Gastrocnemius medialis (tissue), 4 donors: Measurements from ENCODE around the gene USP17L25.
"Not testable (repeated sequence)": the region's sequence is repeated elsewhere in the genome, so short reads cannot be mapped to it uniquely, and the experiment has no call there.

ENCODE experiments used
- POLR2A ChIP-seq, 2 donors: fragments of 450-650 bp; IDR thresholded peaks; one replicate each; pipeline ENCODE4 v1.6.1; 2017; ENCODE audit warnings: antibody characterized with exemption in 2 of 2, mild to moderate bottlenecking in 2 of 2, moderate library complexity in 2 of 2
- TF ChIP-seq, protein P1 (sequence below), 5 experiments: fragments of 450-650 bp in 3 of 5; fragments of 200-600 bp in 2 of 5; sonication (generic) in 2 of 5; IDR thresholded peaks in 4 of 5; conservative IDR thresholded peaks in 1 of 5; 1 replicate in 4 of 5; 2 replicates in 1 of 5; pipeline ENCODE4 v1.5.1; 2016 to 2019; ENCODE audit warnings: antibody characterized with exemption in 5 of 5, mild to moderate bottlenecking in 3 of 5, moderate library complexity in 3 of 5

DNA sequence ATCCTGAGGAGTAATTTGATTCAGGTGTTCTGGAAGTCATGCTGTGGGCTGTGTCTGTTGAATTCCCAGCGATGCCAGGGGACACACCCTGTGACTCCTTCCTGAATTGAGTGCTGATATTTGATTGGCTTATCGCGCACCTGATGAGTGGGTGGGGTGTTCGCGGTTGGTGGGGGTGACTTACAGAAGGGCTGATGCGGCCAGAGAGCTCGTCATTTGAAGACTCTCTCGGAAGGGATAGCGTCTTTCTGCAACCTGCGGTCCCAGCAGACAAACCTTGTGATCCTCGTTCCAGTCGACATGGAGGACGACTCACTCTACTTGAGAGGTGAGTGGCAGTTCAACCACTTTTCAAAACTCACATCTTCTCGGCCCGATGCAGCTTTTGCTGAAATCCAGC, at the start of gene USP17L25:
- TF ChIP-seq, protein P1, sequence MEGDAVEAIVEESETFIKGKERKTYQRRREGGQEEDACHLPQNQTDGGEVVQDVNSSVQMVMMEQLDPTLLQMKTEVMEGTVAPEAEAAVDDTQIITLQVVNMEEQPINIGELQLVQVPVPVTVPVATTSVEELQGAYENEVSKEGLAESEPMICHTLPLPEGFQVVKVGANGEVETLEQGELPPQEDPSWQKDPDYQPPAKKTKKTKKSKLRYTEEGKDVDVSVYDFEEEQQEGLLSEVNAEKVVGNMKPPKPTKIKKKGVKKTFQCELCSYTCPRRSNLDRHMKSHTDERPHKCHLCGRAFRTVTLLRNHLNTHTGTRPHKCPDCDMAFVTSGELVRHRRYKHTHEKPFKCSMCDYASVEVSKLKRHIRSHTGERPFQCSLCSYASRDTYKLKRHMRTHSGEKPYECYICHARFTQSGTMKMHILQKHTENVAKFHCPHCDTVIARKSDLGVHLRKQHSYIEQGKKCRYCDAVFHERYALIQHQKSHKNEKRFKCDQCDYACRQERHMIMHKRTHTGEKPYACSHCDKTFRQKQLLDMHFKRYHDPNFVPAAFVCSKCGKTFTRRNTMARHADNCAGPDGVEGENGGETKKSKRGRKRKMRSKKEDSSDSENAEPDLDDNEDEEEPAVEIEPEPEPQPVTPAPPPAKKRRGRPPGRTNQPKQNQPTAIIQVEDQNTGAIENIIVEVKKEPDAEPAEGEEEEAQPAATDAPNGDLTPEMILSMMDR (IDR thresholded peaks at IDR 0.05 in 4 of 5, conservative IDR thresholded peaks at IDR 0.05 in 1 of 5): not testable (repeated sequence)
- TF ChIP-seq POLR2A (IDR thresholded peaks at IDR 0.05): not testable (repeated sequence)
